Fibroblast of lung (primary cell): ENCODE measurements around the gene DDX25. TPM values are rescaled to one million over a fixed set of nuclear protein-coding genes. Genes with fewer than 3 reads are reported as not detected.

Experiments
- DNase-seq, 2 donors: peaks; one replicate each; pipeline versions ENCODE4 v3.0.0 to v3.0.0-alpha.2; 2010; ENCODE audit warnings: low read depth in 2 of 2
- H2AFZ ChIP-seq: 2 replicates; pipeline ENCODE4 v1.5.1; 2012; ENCODE audit warnings: low read length, control low read depth, inconsistent platforms
- H3K27ac ChIP-seq: 2 replicates; pipeline ENCODE4 v1.5.1; 2011; ENCODE audit warnings: low read length, control low read depth; ENCODE audit not compliant: insufficient read depth
- H3K27me3 ChIP-seq: 2 replicates; pipeline ENCODE4 v1.5.1; 2011; ENCODE audit warnings: mild to moderate bottlenecking, low read length; ENCODE audit not compliant: control insufficient read depth, insufficient read depth
- H3K36me3 ChIP-seq: 2 replicates; pipeline ENCODE4 v1.5.1; 2011; ENCODE audit warnings: low read length; ENCODE audit not compliant: control insufficient read depth, insufficient read depth
- H3K4me1 ChIP-seq: 2 replicates; pipeline ENCODE4 v1.5.1; 2011; ENCODE audit warnings: low read length; ENCODE audit not compliant: control insufficient read depth, insufficient read depth; ENCODE audit errors: extremely low read depth
- H3K4me2 ChIP-seq: 2 replicates; pipeline ENCODE4 v1.5.1; 2011; ENCODE audit warnings: low read length, control low read depth; ENCODE audit not compliant: insufficient read depth; ENCODE audit errors: extremely low read depth
- H3K4me3 ChIP-seq, 4 experiments: fragments of 200-600 bp in 1 of 4; sonication (generic) in 1 of 4; replicated peaks in 1 of 4; 2 replicates each; pipeline ENCODE4 v1.5.1; 2011 to 2016; ENCODE audit warnings: low read length in 4 of 4, low read depth in 3 of 4, mild to moderate bottlenecking in 3 of 4, control low read depth in 2 of 4, inconsistent platforms in 1 of 4, mixed read lengths in 1 of 4; ENCODE audit not compliant: insufficient read depth in 1 of 4; ENCODE audit errors: control extremely low read depth in 1 of 4
- H3K79me2 ChIP-seq: 2 replicates; pipeline ENCODE4 v1.5.1; 2012; ENCODE audit warnings: mild to moderate bottlenecking, low read length, inconsistent platforms; ENCODE audit not compliant: control insufficient read depth, insufficient read depth
- H3K9ac ChIP-seq: 2 replicates; pipeline ENCODE4 v1.5.1; 2011; ENCODE audit warnings: mild to moderate bottlenecking, low read length, control low read depth; ENCODE audit not compliant: insufficient read depth
- H3K9me3 ChIP-seq: 2 replicates; pipeline ENCODE4 v1.5.1; 2012; ENCODE audit warnings: low read depth, low read length; ENCODE audit not compliant: control insufficient read depth, insufficient read depth
- H4K20me1 ChIP-seq: 2 replicates; pipeline ENCODE4 v1.5.1; 2011; ENCODE audit warnings: low read length; ENCODE audit not compliant: control insufficient read depth, insufficient read depth; ENCODE audit errors: extremely low read depth
- CTCF ChIP-seq, 2 donors: IDR thresholded peaks in 1 of 2; conservative IDR thresholded peaks in 1 of 2; 1 replicate in 1 of 2; 2 replicates in 1 of 2; pipeline ENCODE4 v1.5.1; 2011 to 2012; ENCODE audit warnings: low read length in 2 of 2, control low read depth in 1 of 2, inconsistent platforms in 1 of 2, low read depth in 1 of 2, mild to moderate bottlenecking in 1 of 2
- EZH2 ChIP-seq: IDR thresholded peaks from 2 replicates; pipeline ENCODE4 v1.5.1; 2012; ENCODE audit warnings: low read length, control low read depth, mild to moderate bottlenecking; ENCODE audit errors: missing control alignments
- polyA plus RNA-seq, 2 donors: library from polyadenylated mRNA; depleted of rRNA in 1 of 2; stranded (reverse) in 1 of 2; unstranded in 1 of 2; fragments of >200 nt; gene quantifications; 2 replicates each; pipeline ENCODE4 v1.2.1, GENCODE V29; 2011 to 2012; ENCODE audit warnings: missing spikeins in 1 of 2
- total RNA-seq: library from RNA; depleted of rRNA; stranded (reverse); fragments of >200 nt; gene quantifications from 2 replicates; pipeline ENCODE4 v1.2.1, GENCODE V29; 2014

DDX25 gene
- total and polyA plus RNA-seq, 2 donors (not counting 1 experiment from before 2014, with no cell fraction given) = not detected

DNA sequence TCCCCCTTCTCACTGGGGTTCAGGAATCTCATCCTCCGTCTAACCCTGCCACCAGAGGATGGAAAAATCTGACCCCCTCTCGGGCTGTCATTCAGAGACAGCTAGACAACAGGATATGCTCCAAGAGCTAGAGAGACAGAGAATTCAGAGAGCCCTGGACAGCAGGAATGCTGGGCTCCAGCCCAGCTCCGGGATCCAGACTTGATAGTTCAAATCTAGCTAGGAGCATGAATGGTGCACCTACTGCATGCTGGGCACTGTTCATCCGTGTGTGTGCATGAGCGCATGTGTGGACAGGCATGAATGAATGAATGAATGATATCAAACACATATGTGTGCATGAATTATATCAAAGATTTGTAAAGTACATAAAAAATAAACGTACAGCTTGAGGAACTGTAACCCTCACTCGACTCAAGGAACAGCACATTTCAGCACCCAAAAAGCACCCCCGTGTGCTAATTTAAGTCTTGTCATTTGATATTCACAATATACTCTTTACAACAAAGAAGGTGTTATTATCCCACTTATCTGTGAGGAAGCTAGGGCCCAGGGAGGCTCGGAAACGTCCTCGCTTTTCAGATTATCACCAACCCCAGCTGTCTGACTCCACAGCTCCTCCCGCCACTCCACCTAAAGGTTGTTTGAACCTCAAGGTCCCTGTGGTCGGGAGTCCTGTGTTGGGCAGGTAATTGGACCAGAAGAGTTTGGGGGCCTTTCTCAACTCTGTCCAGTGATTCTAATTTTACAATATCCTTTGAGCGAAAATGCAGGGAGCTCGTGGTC is 40.9 kb downstream of the DDX25 start:
- H4K20me1 ChIP-seq = no peaks in the 10 kb centered on the region
- no peaks in the 10 kb centered on the region for H3K4me1 ChIP-seq
- H3K36me3 ChIP-seq = no peaks in the 10 kb centered on the region
- no peak for TF ChIP-seq CTCF (conservative IDR thresholded peaks at IDR 0.05 in 1 of 2, IDR thresholded peaks at IDR 0.05 in 1 of 2; ENCODE audit: low read depth in 1 of 2, low read length in 2 of 2)
- no peak for TF ChIP-seq EZH2
- no peak overlapping the region for H3K9ac ChIP-seq
- H3K79me2 ChIP-seq = no peaks in the 10 kb centered on the region
- no peaks in the 10 kb centered on the region for H3K27me3 ChIP-seq
- no peaks in the 10 kb centered on the region for H3K9me3 ChIP-seq
- H3K4me3 ChIP-seq = no peak overlapping the region
- H2AFZ ChIP-seq = no peak overlapping the region
- H3K27ac ChIP-seq = no peak overlapping the region
- no peak overlapping the region for H3K4me2 ChIP-seq
- no peak for DNase-seq

GRCh38 chr11:125945797-125946520 is 41.7 kb downstream of the DDX25 start, which contains the start of gene VSIG10L2:
TSS of gene VSIG10L2 (plus strand) at chr11:125946044. CDS start at chr11:125946056, 12 bp downstream.
- H3K9me3 ChIP-seq = no peaks in the 10 kb centered on the region
- no peak within 1 kb of the TSS for H2AFZ ChIP-seq
- H3K4me2 ChIP-seq = no peak within 1 kb of the TSS
- no peak within 1 kb of the TSS for H3K27ac ChIP-seq
- TF ChIP-seq CTCF (conservative IDR thresholded peaks at IDR 0.05 in 1 of 2, IDR thresholded peaks at IDR 0.05 in 1 of 2; ENCODE audit: low read depth in 1 of 2, low read length in 2 of 2) = no peak
- no peak for TF ChIP-seq EZH2
- no peaks in the 10 kb centered on the region for H3K36me3 ChIP-seq
- H3K79me2 ChIP-seq = no peaks in the 10 kb centered on the region
- no peaks in the 10 kb centered on the region for H3K4me1 ChIP-seq
- H3K27me3 ChIP-seq = peaks cover 2% of the 10 kb centered on the region
- no peak for DNase-seq
- no peak within 1 kb of the TSS for H3K4me3 ChIP-seq
- H4K20me1 ChIP-seq = no peaks in the 10 kb centered on the region
- no peak within 1 kb of the TSS for H3K9ac ChIP-seq

GRCh38 chr11:125946712-125947418 is 42.6 kb downstream of the DDX25 start:
- H3K36me3 ChIP-seq = no peaks in the 10 kb centered on the region
- peaks cover 2% of the 10 kb centered on the region for H3K27me3 ChIP-seq
- no peak overlapping the region for H3K27ac ChIP-seq
- H3K79me2 ChIP-seq = no peaks in the 10 kb centered on the region
- H3K4me1 ChIP-seq = no peaks in the 10 kb centered on the region
- H4K20me1 ChIP-seq = no peaks in the 10 kb centered on the region
- DNase-seq = no peak
- H3K9ac ChIP-seq = no peak overlapping the region
- H3K4me3 ChIP-seq = no peak overlapping the region
- H3K9me3 ChIP-seq = no peaks in the 10 kb centered on the region
- H2AFZ ChIP-seq = no peak overlapping the region
- H3K4me2 ChIP-seq = no peak overlapping the region
- TF ChIP-seq EZH2 = no peak
